ENCODE results near the gene LRRK1. TPM values are rescaled to one million over a fixed set of nuclear protein-coding genes. Genes with fewer than 3 reads are reported as not detected.

LRRK1 gene
- total RNA-seq, 2 experiments from 2014 or later: 0.57 to 0.66 TPM

DNA sequence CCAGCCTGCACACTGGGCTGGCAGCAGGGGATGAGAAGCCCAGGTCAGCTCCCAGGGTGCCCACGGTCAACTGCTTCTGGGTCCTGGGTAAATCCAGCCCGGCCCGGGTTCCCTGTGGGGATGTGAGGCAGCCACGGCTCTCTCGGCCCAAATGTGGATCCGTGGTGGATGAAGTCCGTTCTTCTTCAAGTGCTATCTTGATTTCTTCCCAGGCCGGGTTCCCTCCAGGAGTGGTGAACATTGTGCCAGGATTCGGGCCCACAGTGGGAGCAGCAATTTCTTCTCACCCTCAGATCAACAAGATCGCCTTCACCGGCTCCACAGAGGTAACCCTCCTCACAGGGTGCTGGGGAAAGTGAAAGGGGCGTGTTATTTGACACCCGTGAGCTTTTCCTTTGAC lies 23.4 kb upstream of the LRRK1 start:
- H3K9me3 Mint-ChIP-seq (ENCODE audit: insufficient read depth): no peaks in the 10 kb centered on the region
- no peaks in the 10 kb centered on the region for H3K36me3 Mint-ChIP-seq (ENCODE audit: low read depth)
- CTCF ChIA-PET: no interaction called here
- no peak for ATAC-seq
- POLR2A ChIA-PET: interaction anchor here (1.2 kb wide), 1 partner anchor 19 kb away, joined by 4 read pairs; no protein-coding TSS in a partner anchor
- no peak overlapping the region for H3K27ac Mint-ChIP-seq
- H3K4me3 Mint-ChIP-seq: no peak overlapping the region
- H3K4me1 Mint-ChIP-seq (ENCODE audit: low read depth): no peaks in the 10 kb centered on the region
- peaks cover 18% of the 10 kb centered on the region for H3K27me3 Mint-ChIP-seq (ENCODE audit: low read depth)
- no peak for DNase-seq

DNA sequence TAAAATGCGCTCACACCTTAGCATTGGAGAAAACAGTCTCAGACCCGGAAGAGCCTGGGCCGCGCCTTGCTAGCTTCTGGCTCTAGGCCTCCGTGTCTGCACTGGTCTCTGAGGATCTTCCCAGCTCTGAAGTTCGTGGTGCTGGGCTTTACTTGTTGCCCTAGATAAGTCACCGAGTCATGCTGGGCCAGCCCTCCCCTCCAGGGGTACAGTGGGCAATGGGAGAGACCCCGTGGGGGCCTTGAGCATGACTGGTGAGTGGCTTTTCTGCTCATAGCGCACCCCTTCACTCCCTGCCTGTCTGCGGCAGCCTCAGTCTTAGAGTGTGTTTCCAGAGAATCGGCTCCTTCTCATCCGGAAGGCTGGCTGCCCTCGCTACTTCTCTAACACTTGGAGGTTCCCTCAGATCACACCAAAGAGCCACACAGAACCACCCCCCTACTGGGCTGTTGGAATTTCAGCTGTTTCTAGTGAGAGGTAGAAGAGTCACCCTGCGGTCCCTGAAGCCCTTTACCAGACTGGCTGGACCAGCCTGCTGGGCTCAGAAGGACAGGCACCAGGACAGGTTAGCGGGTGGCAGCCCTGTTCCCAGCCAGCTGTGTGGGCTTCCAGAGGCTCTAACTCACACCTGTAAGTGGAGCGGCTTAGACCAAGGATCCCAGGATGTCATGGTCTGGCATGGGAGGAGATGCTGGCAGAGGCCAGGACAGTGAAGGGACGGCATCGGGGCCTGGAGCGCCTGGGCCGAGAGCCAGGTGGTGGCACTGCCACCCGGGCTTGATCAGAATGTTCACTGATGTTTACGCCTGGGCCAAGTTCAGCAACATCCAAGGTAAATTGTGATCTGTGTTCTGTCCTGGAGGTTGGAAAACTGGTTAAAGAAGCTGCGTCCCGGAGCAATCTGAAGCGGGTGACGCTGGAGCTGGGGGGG lies 21.7 kb upstream of the LRRK1 start:
- Mint-ChIP-seq H3K4me1 (ENCODE audit: low read depth) (no peaks in the 10 kb centered on the region), H3K4me3 (no peak overlapping the region), H3K9me3 (ENCODE audit: insufficient read depth) (no peaks in the 10 kb centered on the region), H3K36me3 (ENCODE audit: low read depth) (no peaks in the 10 kb centered on the region), H3K27ac (no peak overlapping the region), H3K27me3 (ENCODE audit: low read depth) (peaks cover 13% of the 10 kb centered on the region)
- DNase-seq (no peak), ATAC-seq (no peak)
- CTCF ChIA-PET: interaction anchor here (1.0 kb wide), 1 partner anchor 23 kb away, joined by 3 read pairs; no protein-coding TSS in a partner anchor
- POLR2A ChIA-PET: no interaction called here

- Mint-ChIP-seq H3K27me3 (ENCODE audit: low read depth) (peaks cover 10% of the 10 kb centered on the region), H3K4me1 (ENCODE audit: low read depth) (no peaks in the 10 kb centered on the region), H3K27ac (no peak overlapping the region), H3K36me3 (ENCODE audit: low read depth) (no peaks in the 10 kb centered on the region), H3K4me3 (no peak overlapping the region), H3K9me3 (ENCODE audit: insufficient read depth) (no peaks in the 10 kb centered on the region)
- POLR2A ChIA-PET: no interaction called here
- ATAC-seq: no peak
- DNase-seq: no peak
- CTCF ChIA-PET: no interaction called here
These were observed 21.0 kb upstream of the LRRK1 start for GRCh38 chr15:100898152-100898490.

DNA sequence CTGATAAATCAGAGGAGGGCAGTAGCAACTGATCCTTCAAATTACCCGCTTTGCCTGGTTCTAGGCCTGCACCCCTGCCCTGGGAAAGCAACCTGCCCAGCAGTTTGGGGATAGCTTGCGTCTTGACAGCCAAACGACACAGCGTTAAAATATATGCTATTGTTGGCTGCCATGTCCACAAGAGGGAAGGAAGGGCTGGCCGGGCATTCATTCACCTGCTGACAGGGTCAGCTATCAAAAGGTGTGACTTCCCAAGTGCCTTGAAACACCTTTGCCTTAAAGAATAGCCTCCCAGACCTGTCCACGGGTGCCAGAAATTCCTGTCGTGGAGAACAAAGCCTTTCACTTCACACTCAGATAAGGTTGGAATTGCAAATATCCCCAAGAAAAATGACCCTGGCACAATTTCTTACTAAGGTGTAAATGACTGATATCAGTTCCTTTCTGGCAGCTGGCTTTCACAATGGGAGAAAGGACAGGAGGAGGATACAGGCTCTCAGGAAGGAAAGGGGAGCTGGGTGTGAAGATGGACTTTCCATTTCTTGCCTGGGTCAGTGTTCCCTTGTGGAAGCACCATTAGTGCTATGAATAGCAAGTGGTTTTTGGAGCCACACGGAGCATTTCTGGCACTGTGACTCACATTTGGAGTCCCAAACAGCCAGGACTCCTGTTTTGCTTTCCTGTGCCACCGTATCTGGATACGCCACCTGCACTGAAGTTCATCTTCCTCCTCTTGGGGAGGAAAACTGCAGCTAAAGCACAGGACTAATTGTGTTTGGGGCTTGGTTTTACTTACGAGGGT lies 20.3 kb upstream of the LRRK1 start:
- Mint-ChIP-seq H3K36me3 (ENCODE audit: low read depth) (no peaks in the 10 kb centered on the region), H3K27me3 (ENCODE audit: low read depth) (peaks cover 8% of the 10 kb centered on the region), H3K9me3 (ENCODE audit: insufficient read depth) (no peaks in the 10 kb centered on the region), H3K27ac (no peak overlapping the region), H3K4me3 (no peak overlapping the region), H3K4me1 (ENCODE audit: low read depth) (no peaks in the 10 kb centered on the region)
- ChIA-PET CTCF (no interaction called here), POLR2A (no interaction called here)
- DNase-seq (no peak), ATAC-seq (no peak)

DNA sequence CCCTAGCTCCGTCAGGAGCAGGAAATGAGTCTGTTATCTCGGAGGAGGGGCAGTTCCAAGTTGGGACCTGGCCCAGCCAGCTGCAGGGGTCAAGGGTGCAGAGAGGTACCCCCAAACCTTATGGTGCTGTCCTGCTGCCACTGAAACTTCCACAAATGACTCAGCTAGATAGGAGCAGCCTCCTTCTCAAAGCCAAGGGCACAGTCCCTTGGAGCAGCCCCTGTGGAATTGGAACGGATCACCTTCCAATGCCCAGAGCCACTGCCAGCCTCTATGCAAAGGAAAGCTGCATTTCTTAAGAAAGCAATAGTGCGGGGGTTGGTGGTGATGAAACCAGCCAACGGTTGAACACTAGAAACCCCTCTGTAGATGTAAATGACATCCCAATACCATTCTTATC lies 19.6 kb upstream of the LRRK1 start:
- no peak for ATAC-seq
- Mint-ChIP-seq H3K36me3 (ENCODE audit: low read depth) (no peaks in the 10 kb centered on the region), H3K9me3 (ENCODE audit: insufficient read depth) (no peaks in the 10 kb centered on the region), H3K27me3 (ENCODE audit: low read depth) (peaks cover 8% of the 10 kb centered on the region), H3K4me3 (no peak overlapping the region), H3K4me1 (ENCODE audit: low read depth) (no peaks in the 10 kb centered on the region), H3K27ac (no peak overlapping the region)
- ChIA-PET CTCF (no interaction called here), POLR2A (interaction anchor here (0.7 kb wide), 1 partner anchor 134 kb away, joined by 4 read pairs; no protein-coding TSS in a partner anchor)
- DNase-seq: no peak

DNA sequence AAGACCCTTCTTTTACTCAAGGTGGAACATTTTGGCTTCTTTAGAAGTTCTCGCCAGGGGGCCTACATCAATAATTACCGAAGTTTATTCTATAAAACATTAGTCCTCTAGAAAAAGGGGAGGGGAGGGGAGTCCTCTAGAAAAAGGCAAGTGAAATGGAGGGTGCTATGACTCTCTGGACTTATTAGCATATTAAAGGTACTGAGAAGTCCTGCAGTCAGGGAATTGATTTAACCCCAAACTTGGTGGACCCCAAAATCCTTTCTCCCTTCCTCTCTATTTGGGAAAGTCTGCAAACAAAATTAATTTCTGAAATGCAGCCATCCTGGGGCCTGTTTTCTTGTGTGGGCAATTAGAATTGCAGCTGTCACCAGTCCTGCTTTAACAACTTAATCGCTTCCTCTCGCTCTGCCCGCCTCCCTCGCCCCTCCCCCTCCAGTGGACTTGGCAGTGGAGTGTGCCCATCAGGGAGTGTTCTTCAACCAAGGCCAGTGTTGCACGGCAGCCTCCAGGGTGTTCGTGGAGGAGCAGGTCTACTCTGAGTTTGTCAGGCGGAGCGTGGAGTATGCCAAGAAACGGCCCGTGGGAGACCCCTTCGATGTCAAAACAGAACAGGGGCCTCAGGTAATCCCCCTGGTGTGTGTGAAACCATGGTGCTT lies 18.9 kb upstream of the LRRK1 start:
- H3K36me3 Mint-ChIP-seq (ENCODE audit: low read depth): no peaks in the 10 kb centered on the region
- CTCF ChIA-PET: no interaction called here

GRCh38 chr15:100900795-100901169 lies 18.4 kb upstream of the LRRK1 start:
- DNase-seq (no peak), ATAC-seq (no peak)
- H3K27me3 Mint-ChIP-seq (ENCODE audit: low read depth): peaks cover 8% of the 10 kb centered on the region
- ChIA-PET CTCF (no interaction called here), POLR2A (no interaction called here)
- no peak overlapping the region for H3K27ac Mint-ChIP-seq
- H3K4me1 Mint-ChIP-seq (ENCODE audit: low read depth): no peaks in the 10 kb centered on the region
- no peaks in the 10 kb centered on the region for H3K9me3 Mint-ChIP-seq (ENCODE audit: insufficient read depth)
- no peaks in the 10 kb centered on the region for H3K36me3 Mint-ChIP-seq (ENCODE audit: low read depth)
- H3K4me3 Mint-ChIP-seq: no peak overlapping the region

More for the DNA sequence above, 18.9 kb upstream of the LRRK1 start:
- H3K27me3 Mint-ChIP-seq (ENCODE audit: low read depth): peaks cover 8% of the 10 kb centered on the region
- H3K4me3 Mint-ChIP-seq: no peak overlapping the region
- no peaks in the 10 kb centered on the region for H3K4me1 Mint-ChIP-seq (ENCODE audit: low read depth)
- no peak overlapping the region for H3K27ac Mint-ChIP-seq
- no peak for DNase-seq
- no peaks in the 10 kb centered on the region for H3K9me3 Mint-ChIP-seq (ENCODE audit: insufficient read depth)
- ATAC-seq: no peak
- POLR2A ChIA-PET: interaction anchor here (0.7 kb wide), 1 partner anchor 134 kb away, joined by 4 read pairs; no protein-coding TSS in a partner anchor

GRCh38 chr15:100901296-100901695 lies 17.9 kb upstream of the LRRK1 start:
- DNase-seq (no peak), ATAC-seq (no peak)
- POLR2A ChIA-PET: no interaction called here
- Mint-ChIP-seq H3K27ac (no peak overlapping the region), H3K4me3 (no peak overlapping the region), H3K36me3 (ENCODE audit: low read depth) (no peaks in the 10 kb centered on the region), H3K9me3 (ENCODE audit: insufficient read depth) (no peaks in the 10 kb centered on the region), H3K27me3 (ENCODE audit: low read depth) (peaks cover 8% of the 10 kb centered on the region), H3K4me1 (ENCODE audit: low read depth) (no peaks in the 10 kb centered on the region)
- CTCF ChIA-PET: interaction anchor here (1.3 to 1.4 kb wide), 2 partner anchors 9 to 105 kb away, joined by 3 to 4 read pairs; no protein-coding TSS in a partner anchor

DNA sequence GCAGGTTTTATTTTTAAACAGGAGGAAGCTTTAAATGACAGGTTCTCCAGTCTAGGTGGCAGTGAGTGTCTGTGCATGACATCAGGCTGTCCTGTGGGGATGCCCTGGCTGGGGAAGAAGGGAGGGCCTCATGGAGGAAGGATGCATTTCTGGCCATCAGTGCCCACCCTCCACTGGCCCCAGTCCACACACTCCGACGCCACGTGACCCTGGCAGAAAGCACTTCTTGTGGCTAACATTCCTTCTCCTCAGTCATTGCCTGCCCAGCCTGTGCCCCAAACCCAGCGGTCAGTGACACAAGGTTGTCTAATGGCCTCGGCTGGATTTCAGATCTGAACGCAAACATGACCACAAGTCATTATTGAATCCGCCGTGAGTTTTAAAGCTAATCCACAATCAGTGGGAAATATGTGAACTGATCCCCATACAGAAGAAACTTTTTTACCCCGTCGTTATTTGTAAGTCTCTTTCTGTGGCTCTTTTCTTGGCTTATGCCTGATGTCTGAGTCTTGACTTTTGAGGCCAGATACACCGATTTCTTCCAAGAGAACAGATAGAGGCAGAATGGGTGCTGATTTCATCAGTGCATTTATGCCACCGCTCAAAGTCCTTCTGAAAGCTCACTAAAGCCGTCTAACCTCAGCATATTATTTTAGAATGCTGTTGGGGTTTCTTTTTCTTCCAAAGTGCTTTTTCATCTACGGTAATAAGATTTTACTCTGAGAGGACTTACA lies 17.3 kb upstream of the LRRK1 start:
- Mint-ChIP-seq H3K4me3 (no peak overlapping the region), H3K27me3 (ENCODE audit: low read depth) (peaks cover 10% of the 10 kb centered on the region), H3K4me1 (ENCODE audit: low read depth) (no peaks in the 10 kb centered on the region), H3K9me3 (ENCODE audit: insufficient read depth) (no peaks in the 10 kb centered on the region), H3K27ac (no peak overlapping the region), H3K36me3 (ENCODE audit: low read depth) (no peaks in the 10 kb centered on the region)
- ChIA-PET POLR2A (no interaction called here), CTCF (interaction anchor here (1.3 to 1.6 kb wide), 3 partner anchors 10 to 105 kb away, joined by 3 to 4 read pairs (median 4); no protein-coding TSS in a partner anchor)
- ATAC-seq: no peak
- no peak for DNase-seq

GRCh38 chr15:100902436-100903167 lies 16.6 kb upstream of the LRRK1 start:
- DNase-seq: no peak
- Mint-ChIP-seq H3K9me3 (ENCODE audit: insufficient read depth) (no peaks in the 10 kb centered on the region), H3K27ac (no peak overlapping the region), H3K4me3 (no peak overlapping the region), H3K27me3 (ENCODE audit: low read depth) (peaks cover 10% of the 10 kb centered on the region), H3K4me1 (ENCODE audit: low read depth) (no peaks in the 10 kb centered on the region), H3K36me3 (ENCODE audit: low read depth) (no peaks in the 10 kb centered on the region)
- no peak for ATAC-seq
- POLR2A ChIA-PET: no interaction called here
- CTCF ChIA-PET: interaction anchor here (1.0 to 1.6 kb wide), 4 partner anchors 11 to 104 kb away, joined by 3 to 4 read pairs (median 4); no protein-coding TSS in a partner anchor

GRCh38 chr15:100903168-100903554 lies 16.0 kb upstream of the LRRK1 start:
- H3K4me3 Mint-ChIP-seq: no peak overlapping the region
- CTCF ChIA-PET: interaction anchor here (1.0 to 1.6 kb wide), 2 partner anchors 15 to 103 kb away, joined by 3 to 4 read pairs; no protein-coding TSS in a partner anchor
- DNase-seq (no peak), ATAC-seq (no peak)
- H3K4me1 Mint-ChIP-seq (ENCODE audit: low read depth): no peaks in the 10 kb centered on the region
- peaks cover 10% of the 10 kb centered on the region for H3K27me3 Mint-ChIP-seq (ENCODE audit: low read depth)
- POLR2A ChIA-PET: interaction anchor here (0.7 kb wide), 1 partner anchor 120 kb away, joined by 3 read pairs; no protein-coding TSS in a partner anchor
- no peaks in the 10 kb centered on the region for H3K36me3 Mint-ChIP-seq (ENCODE audit: low read depth)
- H3K27ac Mint-ChIP-seq: no peak overlapping the region
- H3K9me3 Mint-ChIP-seq (ENCODE audit: insufficient read depth): no peaks in the 10 kb centered on the region
